ENCODE results near the gene ANKUB1. TPM values are rescaled to one million over a fixed set of nuclear protein-coding genes. Genes with fewer than 3 reads are reported as not detected.

ANKUB1 gene
- total and polyA plus RNA-seq, 9 of the 15 experiments (the other 6 are each of a cell fraction or from before 2014, with no cell fraction given), result not detected

GRCh38 chr3:149772861-149773260 is 19.5 kb downstream of the ANKUB1 start (continued):
- TF ChIP-seq ATF3 (IDR thresholded peaks at IDR 0.05) (no peak), ATF3 (CRISPR knock-in tag; conservative IDR thresholded peaks at IDR 0.05) (no peak), CUX1 (CRISPR knock-in tag; IDR thresholded peaks at IDR 0.05) (no peak), NR0B1 (IDR thresholded peaks at IDR 0.05; ENCODE audit: partially characterized antibody) (no peak), U2AF1 (optimal IDR thresholded peaks at IDR 0.05; ENCODE audit: low read depth, low read length) (no peak), MEF2A (IDR thresholded peaks at IDR 0.05; ENCODE audit: control insufficient read depth, low read depth, low read length) (no peak), ZNF311 (CRISPR knock-in tag; IDR thresholded peaks at IDR 0.05) (no peak), TSC22D4 (tag; IDR thresholded peaks at IDR 0.05) (no peak), GABPA (tag; conservative IDR thresholded peaks at IDR 0.05; ENCODE audit: low read depth) (no peak), MAZ (CRISPR knock-in tag; conservative IDR thresholded peaks at IDR 0.05 in 1 of 2, IDR thresholded peaks at IDR 0.05 in 1 of 2) (no peak), ETV5 (CRISPR knock-in tag; IDR thresholded peaks at IDR 0.05; ENCODE audit: low read depth) (no peak), NR3C1 (CRISPR knock-in tag; IDR thresholded peaks at IDR 0.05) (no peak)
